Keratinocyte (primary cell): ENCODE measurements around the gene ACBD3. TPM values are rescaled to one million over a fixed set of nuclear protein-coding genes. Genes with fewer than 3 reads are reported as not detected.

Experiments
- DNase-seq: peaks from one replicate; pipeline ENCODE4 v3.0.0-alpha.2; 2011; ENCODE audit warnings: low read depth, missing footprints, low spot score
- FAIRE-seq: peaks from 2 replicates; lab custom pipeline; 2011; peaks lifted over from hg19 to GRCh38; lab: Jason Lieb, UNC
- H2AFZ ChIP-seq: 2 replicates; pipeline ENCODE4 v1.6.0; 2012; ENCODE audit warnings: low read length, control low read depth, inconsistent platforms; ENCODE audit not compliant: control insufficient read depth
- H3K27ac ChIP-seq: 2 replicates; pipeline ENCODE4 v1.5.1; 2011; ENCODE audit warnings: low read length; ENCODE audit not compliant: control insufficient read depth, insufficient read depth
- H3K27me3 ChIP-seq: 3 replicates; pipeline ENCODE4 v1.6.0; 2011; ENCODE audit warnings: low read length; ENCODE audit not compliant: control insufficient read depth, insufficient read depth; ENCODE audit errors: extremely low read depth
- H3K36me3 ChIP-seq, 2 experiments: 2 replicates in 1 of 2; 3 replicates in 1 of 2; pipeline ENCODE4 v1.5.1; 2011; ENCODE audit warnings: low read length in 2 of 2, mild to moderate bottlenecking in 1 of 2; ENCODE audit not compliant: control insufficient read depth in 2 of 2, insufficient read depth in 2 of 2; ENCODE audit errors: extremely low read depth in 1 of 2
- H3K4me1 ChIP-seq: 3 replicates; pipeline ENCODE4 v1.5.1; 2011; ENCODE audit warnings: low read length; ENCODE audit not compliant: control insufficient read depth, insufficient read depth; ENCODE audit errors: extremely low read depth
- H3K4me2 ChIP-seq: 3 replicates; pipeline ENCODE4 v1.6.0; 2011; ENCODE audit warnings: low read depth, low read length; ENCODE audit not compliant: control insufficient read depth, insufficient read depth; ENCODE audit errors: extremely low read depth
- H3K4me3 ChIP-seq, 3 experiments: fragments of 200-600 bp in 1 of 3; sonication (generic) in 1 of 3; 2 replicates in 2 of 3; 3 replicates in 1 of 3; pipeline ENCODE4 v1.5.1; 2011 to 2016; ENCODE audit warnings: low read length in 3 of 3, mild to moderate bottlenecking in 3 of 3, control low read depth in 2 of 3, inconsistent platforms in 1 of 3, low read depth in 1 of 3, mixed read lengths in 1 of 3, mixed run types in 1 of 3, moderate library complexity in 1 of 3; ENCODE audit not compliant: control insufficient read depth in 2 of 3, insufficient read depth in 2 of 3; ENCODE audit errors: extremely low read depth in 1 of 3
- H3K79me2 ChIP-seq: 2 replicates; pipeline ENCODE4 v1.6.0; 2012; ENCODE audit warnings: low read length; ENCODE audit not compliant: control insufficient read depth, insufficient read depth
- H3K9ac ChIP-seq: 3 replicates; pipeline ENCODE4 v1.6.0; 2011; ENCODE audit warnings: low read length; ENCODE audit not compliant: control insufficient read depth, insufficient read depth; ENCODE audit errors: extremely low read depth
- H3K9me1 ChIP-seq: 3 replicates; pipeline ENCODE4 v1.6.0; 2011; ENCODE audit warnings: low read length; ENCODE audit not compliant: control insufficient read depth, insufficient read depth; ENCODE audit errors: extremely low read depth
- H3K9me3 ChIP-seq: 2 replicates; pipeline ENCODE4 v1.5.1; 2012; ENCODE audit warnings: low read depth, low read length; ENCODE audit not compliant: control insufficient read depth
- H4K20me1 ChIP-seq: 3 replicates; pipeline ENCODE4 v1.6.0; 2011; ENCODE audit warnings: low read length; ENCODE audit not compliant: control insufficient read depth, insufficient read depth; ENCODE audit errors: extremely low read depth
- CTCF ChIP-seq, 3 experiments: IDR thresholded peaks in 1 of 3; conservative IDR thresholded peaks in 1 of 3; optimal IDR thresholded peaks in 1 of 3; 2 replicates in 2 of 3; 3 replicates in 1 of 3; pipeline versions ENCODE3 to v1.5.1; 2011; ENCODE audit warnings: low read length in 3 of 3, mild to moderate bottlenecking in 3 of 3, moderate library complexity in 2 of 3, control low read depth in 1 of 3, inconsistent platforms in 1 of 3; ENCODE audit not compliant: insufficient read depth in 2 of 3; ENCODE audit errors: extremely low read depth in 1 of 3
- EZH2 ChIP-seq: IDR thresholded peaks from one replicate; pipeline ENCODE4 v1.6.1; 2012; ENCODE audit warnings: inconsistent platforms, mild to moderate bottlenecking, low read length, moderate library complexity
- dilution Hi-C: fragments of 300-500 bp; cut with MboI; formaldehyde crosslinking; loops from one replicate; pipeline ENCODE4 v1.7.0; 2020; ENCODE audit warnings: low sequenced_read_pairs; ENCODE audit not compliant: extremely low pct_ligation_motif_present
- polyA plus RNA-seq, 5 experiments: library from polyadenylated mRNA; depleted of rRNA in 3 of 5; stranded (reverse) in 3 of 5; stranded (forward) in 1 of 5; unstranded in 1 of 5; fragments of >200 nt; gene quantifications; 1 replicate in 1 of 5; 2 replicates in 3 of 5; 3 replicates in 1 of 5; pipeline versions ENCODE4 v1.2.1 to v1.2.3, GENCODE V29; 2011 to 2012; ENCODE audit warnings: missing spikeins in 2 of 5, low read depth in 1 of 5, low replicate concordance in 1 of 5
- small RNA-seq, 3 experiments: library from RNA; depleted of rRNA; stranded (forward); fragments of <200 nt; gene quantifications; one replicate each; pipeline ENCODE3, GENCODE V24; 2012; ENCODE audit warnings: low read depth in 3 of 3, low replicate concordance in 1 of 3; ENCODE audit not compliant: insufficient read length in 3 of 3

ACBD3 gene
- polyA plus RNA-seq, 1 donor (not counting 4 experiments of a cell fraction or from before 2014, with no cell fraction given): 43.1 TPM

- peak overlapping the region; percentile 82 for H3K4me2 ChIP-seq
- peaks cover 44% of the 10 kb centered on the region for H3K4me1 ChIP-seq
- dilution Hi-C loops: no loop called here
- H4K20me1 ChIP-seq: no peaks in the 10 kb centered on the region
- H3K9me1 ChIP-seq: no peaks in the 10 kb centered on the region
- H2AFZ ChIP-seq: no peak overlapping the region
- peak overlapping the region; percentile 75 for H3K27ac ChIP-seq
- H3K9ac ChIP-seq: peak overlapping the region; percentile 46
- H3K36me3 ChIP-seq: no peaks in the 10 kb centered on the region
- TF ChIP-seq EZH2 (no peak), CTCF (optimal IDR thresholded peaks at IDR 0.05 in 1 of 3, IDR thresholded peaks at IDR 0.05 in 1 of 3, conservative IDR thresholded peaks at IDR 0.05 in 1 of 3; ENCODE audit: extremely low read depth in 1 of 3, insufficient read depth in 2 of 3, low read length in 3 of 3) (no peak)
- no peaks in the 10 kb centered on the region for H3K79me2 ChIP-seq
- H3K27me3 ChIP-seq: no peaks in the 10 kb centered on the region
- peak; percentile 86 for FAIRE-seq
- DNase-seq: no peak
- no peaks in the 10 kb centered on the region for H3K9me3 ChIP-seq
- peak overlapping the region in 2 of 3 experiments; percentile 18 to 29 for H3K4me3 ChIP-seq
Measured at GRCh38 chr1:226097866-226098625, 88.5 kb downstream of the ACBD3 start.

GRCh38 chr1:226095286-226095685 is 91.3 kb downstream of the ACBD3 start:
- no peak for DNase-seq
- Histone ChIP-seq H3K36me3 (no peaks in the 10 kb centered on the region), H3K79me2 (no peaks in the 10 kb centered on the region), H3K4me2 (no peak overlapping the region), H3K9me3 (no peaks in the 10 kb centered on the region), H3K9me1 (no peaks in the 10 kb centered on the region), H2AFZ (no peak overlapping the region), H3K27ac (no peak overlapping the region), H3K4me1 (peaks cover 38% of the 10 kb centered on the region), H3K4me3 (no peak overlapping the region), H3K9ac (no peak overlapping the region), H3K27me3 (no peaks in the 10 kb centered on the region), H4K20me1 (no peaks in the 10 kb centered on the region)
- dilution Hi-C loops: no loop called here
- TF ChIP-seq CTCF (optimal IDR thresholded peaks at IDR 0.05 in 1 of 3, IDR thresholded peaks at IDR 0.05 in 1 of 3, conservative IDR thresholded peaks at IDR 0.05 in 1 of 3; ENCODE audit: extremely low read depth in 1 of 3, insufficient read depth in 2 of 3, low read length in 3 of 3) (no peak), EZH2 (no peak)
- FAIRE-seq: no peak

Small RNA genes within 50 kb of the gene (small RNA-seq; reads per million reads assigned to genes)
- gene AL512343.1: 0 reads per million in 3 experiments

Other genes with a start within 250 kb of the ACBD3 start
- not detected in 3 replicates for gene LEFTY2, start 245.5 kb downstream of the ACBD3 start, polyA plus RNA-seq
- 11.3 to 15.9 TPM (median 13.4 TPM) in 3 replicates for gene SDE2, start 187.4 kb downstream of the ACBD3 start, polyA plus RNA-seq
- gene H3-3A, start 124.0 kb downstream of the ACBD3 start, polyA plus RNA-seq: 221 to 358 TPM (median 291 TPM) in 3 replicates
- gene MIXL1, start 36.9 kb upstream of the ACBD3 start, polyA plus RNA-seq: not detected in 3 replicates
- 2.8 to 5.6 TPM (median 2.9 TPM) in 3 replicates for gene LIN9, start 122.4 kb upstream of the ACBD3 start, polyA plus RNA-seq
- gene PARP1, start 221.4 kb upstream of the ACBD3 start, polyA plus RNA-seq: 48.5 to 92.9 TPM (median 62.9 TPM) in 3 replicates